NK-92 (cell line): ENCODE data around the gene SH3BGRL3.
A peak's percentile ranks its signal among the peaks of the same experiment; 100 is the strongest.
"Not testable (repeated sequence)": the region's sequence is repeated elsewhere in the genome, so short reads cannot be mapped to it uniquely, and the experiment has no call there.

Source experiments
- DNase-seq: peaks from one replicate; lab custom pipeline; 2025; ENCODE audit not compliant: unreplicated experiment; lab: John Stamatoyannopoulos, UW

The SH3BGRL3 gene

DNA sequence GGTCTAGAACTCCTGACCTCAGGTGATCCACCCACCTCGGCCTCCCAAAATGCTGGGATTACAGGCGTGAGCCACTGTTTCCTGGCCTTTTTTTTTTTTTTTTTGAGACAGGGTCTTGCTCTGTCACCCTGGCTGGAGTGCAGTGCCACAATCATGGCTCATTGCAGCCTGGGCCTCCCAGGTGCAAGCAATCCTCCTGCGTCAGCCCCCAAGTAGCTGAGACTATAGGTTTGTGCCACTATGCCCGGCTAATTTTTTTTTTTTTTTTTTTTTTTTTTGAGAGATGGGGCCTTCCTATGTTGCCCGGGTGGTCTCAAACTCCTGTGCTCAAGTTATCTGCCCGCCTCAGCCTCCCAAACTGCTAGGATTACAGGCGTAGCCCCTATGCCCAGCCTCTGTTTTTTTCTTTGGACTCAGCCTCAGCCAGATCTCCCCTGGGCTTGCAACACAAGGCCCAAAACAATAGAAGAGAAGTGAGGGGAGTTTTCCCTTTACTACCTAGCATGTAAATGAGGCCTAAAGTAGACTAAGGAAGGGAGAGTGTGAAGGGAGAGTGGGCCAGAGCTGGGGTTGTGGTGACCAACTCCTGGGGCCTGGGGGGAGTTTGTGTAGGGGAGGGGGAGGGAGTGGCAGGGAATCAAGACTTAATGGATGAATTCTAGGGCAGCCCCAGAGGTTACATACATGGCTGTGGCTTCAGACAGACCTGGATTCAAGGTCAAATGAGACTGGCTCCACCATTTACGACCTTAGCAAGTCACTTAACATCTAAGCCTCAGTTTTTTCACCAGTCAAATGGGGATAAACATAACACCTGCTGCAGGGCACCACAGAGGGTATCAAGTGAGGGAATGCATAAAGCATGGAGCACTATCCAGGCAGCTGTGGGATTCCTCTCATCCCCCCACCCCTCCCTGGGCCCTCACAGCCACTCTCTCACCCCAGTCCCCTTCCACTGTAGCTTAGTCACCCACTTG lies 36.3 kb downstream of the SH3BGRL3 start:
- DNase-seq, result no peak

DNA sequence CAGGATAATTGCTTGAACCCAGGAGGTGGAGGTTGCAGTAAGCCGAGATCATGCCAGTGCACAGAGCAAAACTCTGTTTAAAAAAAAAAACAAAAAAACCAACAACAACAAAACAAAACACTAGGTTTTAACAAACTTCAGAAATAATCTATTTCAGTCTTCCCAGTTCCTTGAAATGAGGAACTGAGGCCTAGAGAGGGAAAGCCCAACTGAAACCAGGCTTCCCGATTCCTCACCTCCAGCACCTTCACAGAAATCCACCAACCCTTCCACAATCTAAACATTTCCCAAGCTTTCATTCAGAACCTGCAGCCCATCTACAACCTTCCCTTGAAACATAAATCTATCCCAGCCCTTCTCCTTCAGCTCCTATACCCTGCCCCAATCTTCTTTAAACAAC lies 37.3 kb downstream of the SH3BGRL3 start:
- no peak for DNase-seq

DNA sequence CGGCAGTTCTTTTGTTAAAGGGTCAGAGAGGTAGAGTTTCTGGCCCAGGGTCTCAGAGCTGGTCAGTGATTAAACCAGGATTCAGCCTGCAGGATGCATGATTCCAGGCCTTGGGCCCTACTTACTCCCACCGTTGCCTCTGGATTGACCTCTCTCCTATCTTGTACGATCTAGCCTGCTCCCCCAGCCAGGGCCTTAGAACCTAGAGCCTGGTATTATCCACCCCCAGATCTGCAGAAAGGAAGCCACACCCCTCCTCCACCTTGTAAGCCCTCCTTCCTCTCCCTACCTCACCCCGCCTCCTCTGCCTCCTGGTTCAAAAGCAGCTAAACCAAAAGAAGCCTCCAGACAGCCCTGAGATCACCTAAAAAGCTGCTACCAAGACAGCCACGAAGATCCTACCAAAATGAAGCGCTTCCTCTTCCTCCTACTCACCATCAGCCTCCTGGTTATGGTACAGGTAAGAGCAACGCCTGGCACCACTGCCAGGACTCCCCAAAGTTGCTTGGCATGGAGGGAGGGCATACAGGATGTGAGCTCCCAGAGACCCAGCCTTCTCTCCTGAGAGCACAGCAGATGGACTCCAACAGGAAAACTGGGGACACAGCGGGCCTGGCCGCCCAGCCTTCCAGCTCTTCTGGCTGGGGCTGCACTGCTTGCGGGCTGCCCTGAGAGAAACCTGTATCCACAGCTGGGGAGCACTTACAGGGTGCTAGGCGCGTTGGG lies 37.9 kb downstream of the SH3BGRL3 start, which contains the start of gene CD52:
TSS of gene CD52 (plus strand) at position 347 of the 726 bp plus-strand sequence. CDS start at position 407, 60 bp downstream.
- no peak for DNase-seq

GRCh38 chr1:26318338-26319064 lies 38.6 kb downstream of the SH3BGRL3 start:
- no peak for DNase-seq

- DNase-seq, result no peak
These were observed 41.0 kb downstream of the SH3BGRL3 start for GRCh38 chr1:26320896-26321295.

GRCh38 chr1:26321315-26322041 lies 41.6 kb downstream of the SH3BGRL3 start:
- peak; percentile 58 for DNase-seq

DNA sequence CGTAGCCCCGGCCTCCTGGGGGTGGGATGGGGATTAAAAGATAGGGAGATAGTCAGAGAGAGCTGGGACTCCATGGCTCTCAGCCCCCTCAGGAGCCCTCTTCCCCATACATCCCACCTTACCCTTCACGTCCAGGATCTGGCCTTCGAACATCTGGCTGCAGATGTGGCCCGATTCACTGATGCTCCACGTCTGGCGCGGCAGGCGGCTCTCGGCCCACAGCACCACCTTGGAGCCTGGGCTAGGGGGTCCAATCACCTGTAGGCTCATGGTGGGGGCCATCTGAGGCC lies 42.1 kb downstream of the SH3BGRL3 start:
- no peak for DNase-seq

GRCh38 chr1:26323382-26323781 lies 43.5 kb downstream of the SH3BGRL3 start:
- DNase-seq, result no peak

DNA sequence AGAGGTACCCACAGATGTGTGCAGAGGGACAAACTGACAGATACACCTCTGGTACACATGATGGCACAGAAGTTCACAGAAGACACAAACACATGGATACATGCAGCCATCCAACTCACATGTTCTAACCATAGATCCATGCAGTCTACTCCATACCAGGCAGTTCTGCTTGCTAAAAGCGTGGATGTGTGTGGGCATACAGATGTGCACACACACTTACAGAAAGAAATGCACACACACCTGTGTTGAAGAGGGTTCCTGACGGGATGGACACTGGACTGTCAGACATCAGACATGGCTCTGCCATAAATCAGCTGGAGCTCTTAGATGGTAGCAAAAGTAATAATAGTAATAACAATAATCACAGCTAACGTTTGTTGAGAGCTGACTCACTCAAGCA lies 44.7 kb downstream of the SH3BGRL3 start:
- DNase-seq, result no peak

DNA sequence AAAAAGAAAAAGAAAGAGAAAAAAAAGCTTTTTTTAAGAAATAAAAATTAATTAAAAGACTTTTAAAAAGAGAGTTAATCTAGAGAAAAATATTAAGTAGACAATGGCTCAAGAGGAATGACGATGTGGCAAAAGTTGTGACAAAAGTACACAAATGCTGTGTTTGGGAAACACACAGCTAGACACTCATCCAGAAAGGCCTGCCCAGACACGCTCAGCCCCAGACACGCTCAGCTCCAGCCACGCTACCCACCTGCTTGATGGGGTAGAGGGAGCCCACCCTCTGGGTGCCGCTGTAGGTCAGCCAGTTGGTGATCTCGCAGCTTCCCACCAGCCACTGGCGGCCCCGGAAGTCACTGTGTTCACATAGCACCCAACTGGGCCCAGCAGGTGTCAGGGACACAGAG lies 48.1 kb downstream of the SH3BGRL3 start:
- DNase-seq, result no peak

GRCh38 chr1:26328597-26328996 lies 48.7 kb downstream of the SH3BGRL3 start:
- DNase-seq, result no peak

DNA sequence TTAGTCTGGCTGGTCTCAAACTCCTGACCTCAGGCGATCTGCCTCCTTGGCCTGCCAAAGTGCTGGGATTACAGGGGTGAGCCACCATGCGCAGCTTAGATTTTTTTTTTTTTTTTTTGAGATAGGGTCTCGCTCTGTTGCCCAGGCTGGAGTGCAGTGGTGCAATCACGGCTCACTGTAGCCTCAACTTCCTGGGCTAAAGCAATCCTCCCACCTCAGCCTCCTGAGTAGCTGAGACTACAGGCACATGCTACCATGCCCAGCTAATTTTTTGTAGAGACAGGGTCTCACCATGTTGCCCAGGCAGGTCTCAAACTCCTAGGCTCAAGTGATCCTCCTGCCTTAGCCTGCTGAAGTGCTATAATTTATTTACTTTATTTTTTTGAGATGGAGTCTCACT lies 49.5 kb downstream of the SH3BGRL3 start:
- not testable (repeated sequence) for DNase-seq

DNA sequence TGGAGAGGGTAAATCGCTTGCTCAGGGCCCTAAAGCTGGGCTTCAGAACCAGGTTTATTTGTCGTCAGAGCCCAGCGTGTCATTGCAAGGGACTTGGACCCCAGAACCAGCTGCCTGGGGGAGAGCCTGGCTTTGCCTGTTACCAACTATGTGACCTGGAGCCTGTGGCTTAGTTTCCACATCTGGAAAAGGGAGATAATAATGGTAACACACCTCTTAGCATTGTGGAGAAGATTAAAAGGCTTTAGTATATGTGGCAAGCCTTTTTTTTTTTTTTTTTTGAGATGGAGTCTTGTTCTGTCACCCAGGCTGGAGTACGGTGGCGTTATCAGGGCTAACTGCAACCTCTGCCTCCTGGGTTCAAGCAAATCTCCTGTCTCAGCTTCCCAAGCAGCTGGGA lies 50.4 kb downstream of the SH3BGRL3 start:
- no peak for DNase-seq
